Measurements from ENCODE around the gene MAS1.

DNA sequence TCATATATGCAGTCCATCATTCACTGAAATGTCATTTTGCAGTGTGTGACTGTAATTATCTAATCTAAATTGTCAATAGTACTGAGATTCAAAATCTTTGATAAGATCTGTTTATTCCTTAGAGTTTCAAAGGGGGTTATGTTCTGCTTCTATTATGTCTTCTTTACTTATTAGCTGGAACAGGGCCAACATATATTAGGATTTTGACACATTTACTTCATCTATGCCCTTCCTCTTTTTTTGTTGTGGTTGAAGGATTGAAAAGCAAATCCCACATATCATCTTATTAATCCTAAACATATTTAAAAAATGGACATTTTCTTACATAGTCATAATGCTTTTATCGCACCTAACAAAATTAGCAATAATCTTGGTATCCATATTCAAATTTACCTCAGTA lies 30.3 kb upstream of the MAS1 start:
- TF ChIP-seq, protein P1, sequence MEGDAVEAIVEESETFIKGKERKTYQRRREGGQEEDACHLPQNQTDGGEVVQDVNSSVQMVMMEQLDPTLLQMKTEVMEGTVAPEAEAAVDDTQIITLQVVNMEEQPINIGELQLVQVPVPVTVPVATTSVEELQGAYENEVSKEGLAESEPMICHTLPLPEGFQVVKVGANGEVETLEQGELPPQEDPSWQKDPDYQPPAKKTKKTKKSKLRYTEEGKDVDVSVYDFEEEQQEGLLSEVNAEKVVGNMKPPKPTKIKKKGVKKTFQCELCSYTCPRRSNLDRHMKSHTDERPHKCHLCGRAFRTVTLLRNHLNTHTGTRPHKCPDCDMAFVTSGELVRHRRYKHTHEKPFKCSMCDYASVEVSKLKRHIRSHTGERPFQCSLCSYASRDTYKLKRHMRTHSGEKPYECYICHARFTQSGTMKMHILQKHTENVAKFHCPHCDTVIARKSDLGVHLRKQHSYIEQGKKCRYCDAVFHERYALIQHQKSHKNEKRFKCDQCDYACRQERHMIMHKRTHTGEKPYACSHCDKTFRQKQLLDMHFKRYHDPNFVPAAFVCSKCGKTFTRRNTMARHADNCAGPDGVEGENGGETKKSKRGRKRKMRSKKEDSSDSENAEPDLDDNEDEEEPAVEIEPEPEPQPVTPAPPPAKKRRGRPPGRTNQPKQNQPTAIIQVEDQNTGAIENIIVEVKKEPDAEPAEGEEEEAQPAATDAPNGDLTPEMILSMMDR (IDR thresholded peaks at IDR 0.05): no peak
- TF ChIP-seq RFX5 (IDR thresholded peaks at IDR 0.05; ENCODE audit: low read length) (no peak), JUND (IDR thresholded peaks at IDR 0.05) (no peak), RXRA (IDR thresholded peaks at IDR 0.05; ENCODE audit: borderline replicate concordance, low read depth) (no peak), TEAD4 (IDR thresholded peaks at IDR 0.05; ENCODE audit: borderline replicate concordance, insufficient read depth) (no peak)
